GM13976 (cell line): Measurements from ENCODE around the gene MAP2.

Experiments used
- DNase-seq: peaks from one replicate; pipeline ENCODE4 v3.0.0; 2012; ENCODE audit warnings: low spot score
- CTCF ChIP-seq: IDR thresholded peaks from 2 replicates; pipeline ENCODE4 v1.5.1; 2012; ENCODE audit warnings: borderline replicate concordance, mild to moderate bottlenecking; ENCODE audit not compliant: insufficient read depth; ENCODE audit errors: extremely low read depth, missing control alignments, control extremely low read depth
- in situ Hi-C: fragments of 300-500 bp; cut with MboI; formaldehyde crosslinking; loops from one replicate; pipeline ENCODE4 v1.12.0; 2022; ENCODE audit warnings: low sequenced_read_pairs, mixed read lengths, inconsistent platforms; ENCODE audit not compliant: unreplicated experiment

MAP2 gene

GRCh38 chr2:209721497-209721896 is 297.6 kb downstream of the MAP2 start:
- DNase-seq = no peak
- TF ChIP-seq CTCF = no peak
- in situ Hi-C loops = no loop called here

GRCh38 chr2:209726311-209726710 is 302.5 kb downstream of the MAP2 start:
- TF ChIP-seq CTCF = no peak
- DNase-seq = no peak
- in situ Hi-C loops = no loop called here

GRCh38 chr2:209727077-209727476 is 303.2 kb downstream of the MAP2 start:
- DNase-seq = no peak
- TF ChIP-seq CTCF = no peak
- in situ Hi-C loops = no loop called here

- in situ Hi-C loops = no loop called here
- no peak for DNase-seq
- no peak for TF ChIP-seq CTCF
Measured at GRCh38 chr2:209734805-209735204, 311.0 kb downstream of the MAP2 start.

GRCh38 chr2:209741953-209742352 is 318.1 kb downstream of the MAP2 start:
- in situ Hi-C loops = no loop called here
- DNase-seq = no peak
- TF ChIP-seq CTCF = no peak

- no peak for DNase-seq
- TF ChIP-seq CTCF = no peak
- in situ Hi-C loops = no loop called here
Measured at GRCh38 chr2:209753020-209753419, 329.2 kb downstream of the MAP2 start.

GRCh38 chr2:209757163-209757562 is 333.3 kb downstream of the MAP2 start:
- TF ChIP-seq CTCF = no peak
- DNase-seq = no peak
- in situ Hi-C loops = no loop called here
